Stimulated activated CD8-positive, alpha-beta memory T cell treated with anti-CD3 and anti-CD28 coated beads, Interleukin-4, amount 100 ng/mL, for 48 hours (primary cell): Measurements from ENCODE around the gene SSTR1.
A peak's percentile ranks its signal among the peaks of the same experiment; 100 is the strongest.

Source experiments
- DNase-seq: peaks from one replicate; pipeline ENCODE4 v3.0.0-alpha.2; 2020

Gene SSTR1

DNA sequence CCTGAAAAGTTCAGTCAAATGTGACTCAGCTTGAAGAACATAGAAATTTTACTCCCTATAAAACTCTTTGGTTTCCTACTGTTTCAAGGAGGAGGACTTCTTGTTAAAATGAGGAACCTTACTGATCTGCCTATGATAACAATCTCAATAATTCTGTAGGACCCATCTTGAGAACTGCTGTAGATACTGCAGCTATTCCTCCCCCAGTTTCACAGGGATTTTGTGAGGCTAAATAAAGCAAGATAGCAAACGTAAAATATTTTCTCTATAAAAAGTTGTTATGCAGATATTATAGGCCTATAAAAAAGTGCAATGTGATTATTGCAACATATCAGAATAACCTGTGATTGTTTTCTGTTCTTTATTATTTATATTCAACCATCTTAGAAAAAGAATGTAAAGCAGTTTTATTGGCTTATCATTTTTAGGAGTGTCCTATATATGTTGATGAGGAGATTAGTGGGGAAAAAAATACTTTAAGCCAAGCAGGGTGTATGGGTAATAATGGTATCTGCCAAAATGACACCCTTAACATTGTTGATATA lies 36.1 kb downstream of the SSTR1 start:
- no peak for DNase-seq

DNA sequence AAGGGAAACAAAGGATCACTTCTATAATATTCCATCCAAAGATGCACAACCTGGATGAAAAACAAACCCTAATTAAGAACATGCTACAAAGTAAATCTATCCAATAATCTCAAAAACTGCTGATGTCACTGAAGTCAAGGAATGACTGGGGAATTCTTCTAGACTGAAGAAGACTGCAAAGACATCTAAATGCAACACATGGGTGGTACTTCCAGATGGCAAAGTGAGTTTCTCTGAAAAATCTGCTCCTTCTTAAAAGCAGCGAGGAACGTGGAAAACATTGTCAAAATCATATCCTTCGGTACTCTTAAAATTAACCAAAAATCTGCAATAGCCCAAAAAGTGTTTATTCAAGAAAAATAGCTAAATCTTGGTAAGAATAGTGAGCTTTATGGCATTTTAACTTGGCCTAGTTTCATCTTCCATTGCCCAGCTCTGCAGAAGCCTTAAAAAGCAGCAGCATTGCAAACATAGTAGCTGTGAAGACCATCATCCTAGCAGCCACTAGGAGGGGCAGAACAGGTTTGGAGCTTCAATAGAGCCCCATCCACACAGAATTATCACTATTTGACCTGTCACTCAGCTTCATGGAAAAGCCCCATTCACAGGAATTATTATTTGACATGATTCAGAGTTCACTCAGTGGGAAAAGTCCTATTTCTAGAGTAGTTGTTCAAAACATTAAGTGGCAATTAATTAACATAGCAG lies 40.8 kb downstream of the SSTR1 start:
- no peak for DNase-seq

DNA sequence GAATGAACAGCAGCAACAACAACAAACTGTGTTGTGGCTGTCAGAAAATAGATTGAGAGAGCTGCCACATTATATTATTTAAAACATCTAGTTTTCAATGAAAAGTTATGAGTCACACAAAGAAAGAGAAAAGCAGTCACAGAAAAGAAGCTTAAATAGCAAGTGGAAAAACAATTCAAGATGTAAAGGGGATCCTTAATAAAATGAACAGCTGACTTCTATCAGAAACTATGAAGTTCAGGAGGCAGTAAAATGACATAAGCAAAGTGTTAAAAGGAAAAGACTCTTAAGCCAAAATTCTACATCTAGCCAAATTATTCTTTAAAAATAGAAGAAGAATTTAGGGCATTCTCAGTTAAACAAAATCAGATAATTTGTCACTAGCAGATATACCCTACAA lies 42.6 kb downstream of the SSTR1 start:
- DNase-seq, result no peak

DNA sequence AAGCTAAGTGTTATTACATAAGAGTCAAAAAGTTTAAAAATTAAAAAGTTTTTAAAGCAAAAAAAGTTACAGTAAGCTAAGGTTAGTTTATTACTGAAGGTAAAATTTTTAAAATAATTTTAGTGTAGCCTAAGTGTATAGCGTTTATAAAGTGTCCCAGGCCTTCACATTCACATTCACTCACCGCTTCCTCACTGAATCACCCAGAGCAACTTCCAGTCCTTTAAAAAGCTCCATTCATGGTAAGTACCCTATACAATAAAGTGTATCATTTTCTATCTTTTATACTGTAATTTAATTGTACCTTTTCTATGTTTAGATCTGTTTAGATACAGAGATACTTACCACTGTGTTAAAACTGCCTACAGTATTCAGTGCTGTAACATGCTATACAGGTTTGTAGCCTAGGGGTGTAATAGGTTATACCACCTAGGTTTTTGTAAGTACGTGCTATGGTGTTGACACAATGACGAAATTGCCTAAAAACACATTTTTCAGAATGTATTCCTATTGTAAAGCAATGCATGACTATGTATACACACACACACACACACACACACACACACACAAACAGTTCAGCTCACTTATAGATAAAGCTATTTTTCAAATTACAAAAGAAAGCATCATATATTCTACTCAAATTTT lies 44.5 kb downstream of the SSTR1 start:
- no peak for DNase-seq

DNA sequence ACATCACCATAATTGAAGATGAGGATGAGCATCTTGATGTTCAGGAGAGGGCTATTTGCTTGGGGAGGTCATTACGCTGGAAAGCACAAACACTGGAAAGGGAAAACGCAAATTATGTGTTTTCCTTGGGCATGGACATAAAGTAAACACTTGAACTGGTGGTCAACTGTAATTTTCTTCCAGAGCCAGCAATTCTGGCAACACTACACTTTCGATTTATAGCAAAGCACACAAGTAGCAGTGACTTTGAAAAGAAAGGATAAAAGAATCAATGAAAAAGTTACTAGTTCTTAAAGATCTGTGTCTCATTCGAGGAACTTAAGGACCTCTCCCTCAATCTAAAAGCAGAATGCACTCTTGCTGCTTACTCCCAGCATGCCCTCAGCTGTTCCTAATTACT lies 46.0 kb downstream of the SSTR1 start:
- DNase-seq, result no peak

DNA sequence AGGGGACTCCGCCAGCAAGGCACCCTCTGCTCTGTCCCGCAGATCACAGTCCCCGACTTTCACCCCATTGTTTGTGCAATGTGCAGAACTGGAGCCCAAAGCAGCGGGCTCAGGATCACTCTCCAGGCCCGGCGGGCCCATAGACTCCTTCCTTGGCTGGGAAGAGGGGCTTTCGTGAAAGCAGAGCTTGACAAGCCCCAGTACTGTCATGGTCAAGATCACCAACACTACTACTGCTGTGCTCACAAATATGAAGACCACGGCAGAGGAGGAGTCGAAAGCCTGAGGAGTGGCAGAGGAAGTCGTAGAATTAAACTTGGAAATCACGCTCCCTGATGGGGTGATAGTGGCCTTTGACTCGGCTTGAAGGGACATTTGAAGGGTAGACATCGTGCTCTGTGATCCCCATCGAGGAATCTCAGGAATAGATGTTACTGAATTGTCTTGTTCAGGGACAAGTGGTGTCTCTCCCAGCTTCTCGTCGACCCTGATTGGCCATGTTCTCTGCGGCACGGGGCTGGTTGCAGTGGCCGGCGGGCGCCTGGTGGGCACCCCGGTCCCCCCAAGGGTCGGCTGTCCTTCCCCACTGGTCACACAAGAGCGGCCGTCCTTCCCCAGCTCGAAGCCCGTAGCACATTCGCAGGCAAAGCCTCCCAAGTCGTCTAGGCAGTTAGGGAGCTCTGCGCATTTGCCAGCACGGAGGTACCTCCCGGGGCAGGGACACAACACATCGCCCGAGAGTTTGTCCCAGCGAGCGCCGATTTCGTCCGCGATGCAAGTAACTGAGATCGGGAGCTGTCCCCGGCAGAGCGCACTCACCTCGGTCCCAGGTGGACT lies 47.1 kb downstream of the SSTR1 start:
- no peak for DNase-seq

DNA sequence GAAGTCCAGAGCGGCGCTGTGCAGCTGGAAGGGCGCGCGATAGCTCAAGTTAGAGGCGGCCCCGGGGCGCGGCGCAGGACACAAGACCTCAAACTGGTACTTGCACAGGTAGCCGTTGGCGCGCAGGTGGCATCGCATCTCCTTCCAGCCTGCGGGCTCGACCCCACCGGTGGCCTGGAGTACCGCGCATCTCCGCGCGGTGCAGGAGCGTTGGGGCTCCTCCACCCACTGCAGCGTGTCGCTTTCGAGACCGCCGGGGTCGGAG lies 47.6 kb downstream of the SSTR1 start:
- peak; percentile 28 for DNase-seq

DNA sequence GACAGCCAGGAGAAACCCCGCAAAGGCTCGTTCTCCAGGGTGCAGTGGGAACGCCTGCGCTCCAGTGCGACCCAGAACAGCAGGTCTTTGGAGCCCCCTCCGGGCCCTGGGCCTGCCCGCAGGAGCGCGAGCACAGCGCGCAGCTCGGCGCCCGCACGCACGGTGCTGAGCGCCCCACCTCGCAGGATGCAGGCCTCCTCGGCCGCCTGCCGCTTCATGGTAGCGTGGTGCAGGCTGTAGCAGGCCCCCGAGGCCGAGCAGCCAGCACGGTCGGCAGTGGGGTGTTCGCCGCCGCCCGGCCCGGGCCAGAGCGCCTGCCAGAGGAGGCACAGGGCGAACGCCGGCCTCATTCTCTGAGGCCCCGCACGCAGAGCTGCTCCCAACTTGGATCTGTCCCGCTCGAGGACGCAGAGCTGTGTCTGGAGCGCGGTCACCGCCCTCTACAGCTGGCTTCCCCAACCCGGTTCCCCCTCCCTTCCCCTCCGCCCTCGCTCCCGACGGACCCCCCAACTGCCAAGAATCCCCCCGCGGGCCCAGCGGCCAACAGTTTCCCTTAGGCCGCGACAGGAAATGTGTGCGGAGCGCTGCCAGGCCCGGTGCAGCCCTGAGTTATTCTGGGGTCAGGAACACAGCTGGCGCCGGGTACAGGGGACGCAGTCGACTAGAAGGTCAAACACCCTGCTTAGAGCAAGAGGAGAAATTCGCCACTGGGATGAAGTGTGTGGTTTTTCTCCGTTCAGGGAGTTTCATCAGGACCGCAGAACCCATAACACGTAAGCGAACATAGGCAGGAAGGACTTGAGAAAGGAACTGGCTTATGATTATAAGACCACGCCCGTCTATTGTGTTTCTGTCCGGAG lies 48.2 kb downstream of the SSTR1 start, which contains the start of gene CLEC14A:
TSS of gene CLEC14A (minus strand) at position 421 of the 860 bp plus-strand sequence. CDS start at position 350, 71 bp downstream.
- DNase-seq, result peak; percentile 27

DNA sequence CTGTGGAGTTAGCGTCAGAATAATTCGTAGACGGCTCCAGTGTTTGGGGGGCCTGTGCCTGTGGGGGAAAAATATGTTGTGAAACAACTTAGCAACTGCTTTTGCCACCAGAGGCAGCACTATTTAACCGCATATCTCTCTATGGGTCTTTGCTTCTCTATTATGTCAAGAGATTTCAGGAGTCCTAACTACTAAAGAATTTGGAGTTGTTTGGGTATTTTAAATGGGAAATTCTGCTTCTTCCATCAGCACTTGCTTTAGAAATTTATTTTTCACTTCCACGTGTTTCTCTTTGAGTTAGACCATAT lies 48.8 kb downstream of the SSTR1 start:
- DNase-seq, result no peak

DNA sequence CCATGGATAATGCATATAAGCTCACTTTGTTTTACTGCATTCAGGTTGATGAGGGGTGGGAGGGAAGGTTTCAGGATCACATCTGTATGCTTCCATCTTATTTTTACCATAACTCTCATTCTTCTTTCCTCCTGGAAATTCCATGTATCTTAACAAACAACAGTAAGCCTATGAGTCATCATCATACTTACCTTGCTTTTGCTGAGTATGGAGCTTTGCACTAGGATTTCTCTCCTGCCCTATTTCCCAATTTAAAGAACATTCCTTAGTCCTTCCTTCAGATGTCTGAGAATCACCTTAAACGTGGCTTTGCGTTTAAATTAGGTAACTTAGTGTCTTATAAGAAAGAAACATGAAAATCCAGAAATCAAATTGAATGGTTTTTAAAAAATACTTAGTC lies 49.8 kb downstream of the SSTR1 start:
- no peak for DNase-seq

DNA sequence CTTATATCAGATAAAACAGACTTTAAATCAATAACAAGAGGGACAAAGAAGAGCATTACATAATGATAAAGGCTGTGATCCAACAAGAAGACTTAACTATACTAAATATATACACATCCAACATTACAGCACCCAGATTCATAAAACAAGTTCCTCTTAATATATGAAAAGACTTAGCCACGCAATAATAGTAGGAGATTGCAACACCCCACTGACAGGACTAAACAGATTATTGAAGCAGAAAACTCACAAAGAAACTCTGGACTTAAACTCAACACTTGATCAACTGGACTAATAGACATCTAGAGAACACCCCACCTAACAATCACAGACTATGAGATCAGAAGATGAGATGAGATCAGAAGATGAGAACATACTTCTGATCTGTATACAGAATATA lies 53.9 kb downstream of the SSTR1 start:
- DNase-seq, result no peak
